ENCODE measurements around the gene ADCY7.

ADCY7 gene

DNA sequence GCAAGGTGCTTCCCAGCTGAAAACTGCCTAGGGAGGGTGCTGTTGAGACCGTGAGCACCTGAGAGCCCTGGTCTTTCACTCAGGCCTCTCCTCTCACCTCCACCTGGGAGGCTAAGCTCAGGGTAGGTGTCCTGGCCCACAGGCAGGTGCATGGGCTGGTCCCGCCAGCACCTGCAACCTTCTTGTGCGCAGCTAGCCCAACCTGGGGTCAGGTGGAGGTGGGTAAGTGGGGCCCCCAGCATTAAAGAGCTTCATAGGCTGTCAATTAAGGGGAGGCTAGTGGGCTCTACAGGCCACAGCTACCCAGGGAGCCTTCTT is 8.7 kb downstream of the ADCY7 start:
- peak overlapping the region; percentile 80; the same call in 1 of the 2 replicates for H2AFZ ChIP-seq (ENCODE audit: low read length)
- H3K27ac ChIP-seq (ENCODE audit: low read length), result peak overlapping the region; percentile 87
- no peaks in the 10 kb centered on the region for H3K36me3 ChIP-seq (replicated peaks; ENCODE audit: insufficient read depth, low read length)
- DNase-seq, result peak; percentile 46
- no peaks in the 10 kb centered on the region for H3K27me3 ChIP-seq (replicated peaks; ENCODE audit: insufficient read depth, low read length)
- TF ChIP-seq, protein P1, sequence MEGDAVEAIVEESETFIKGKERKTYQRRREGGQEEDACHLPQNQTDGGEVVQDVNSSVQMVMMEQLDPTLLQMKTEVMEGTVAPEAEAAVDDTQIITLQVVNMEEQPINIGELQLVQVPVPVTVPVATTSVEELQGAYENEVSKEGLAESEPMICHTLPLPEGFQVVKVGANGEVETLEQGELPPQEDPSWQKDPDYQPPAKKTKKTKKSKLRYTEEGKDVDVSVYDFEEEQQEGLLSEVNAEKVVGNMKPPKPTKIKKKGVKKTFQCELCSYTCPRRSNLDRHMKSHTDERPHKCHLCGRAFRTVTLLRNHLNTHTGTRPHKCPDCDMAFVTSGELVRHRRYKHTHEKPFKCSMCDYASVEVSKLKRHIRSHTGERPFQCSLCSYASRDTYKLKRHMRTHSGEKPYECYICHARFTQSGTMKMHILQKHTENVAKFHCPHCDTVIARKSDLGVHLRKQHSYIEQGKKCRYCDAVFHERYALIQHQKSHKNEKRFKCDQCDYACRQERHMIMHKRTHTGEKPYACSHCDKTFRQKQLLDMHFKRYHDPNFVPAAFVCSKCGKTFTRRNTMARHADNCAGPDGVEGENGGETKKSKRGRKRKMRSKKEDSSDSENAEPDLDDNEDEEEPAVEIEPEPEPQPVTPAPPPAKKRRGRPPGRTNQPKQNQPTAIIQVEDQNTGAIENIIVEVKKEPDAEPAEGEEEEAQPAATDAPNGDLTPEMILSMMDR (IDR thresholded peaks at IDR 0.05; ENCODE audit: low read length), result peak; percentile 43
- TF ChIP-seq EZH2phosphoT487 (IDR thresholded peaks at IDR 0.05; ENCODE audit: low read length), result no peak
- no peaks in the 10 kb centered on the region for H4K20me1 ChIP-seq (ENCODE audit: insufficient read depth, low read length)
- peak overlapping the region; percentile 100 for H3K4me2 ChIP-seq (ENCODE audit: low read depth, low read length)
- H3K79me2 ChIP-seq (ENCODE audit: low read length), result peaks cover 62% of the 10 kb centered on the region
- peak overlapping the region; percentile 97 for H3K4me3 ChIP-seq (ENCODE audit: low read length)
- peak overlapping the region; percentile 97 for H3K9ac ChIP-seq (ENCODE audit: low read length)
- no peaks in the 10 kb centered on the region for H3K9me2 ChIP-seq (replicated peaks; ENCODE audit: insufficient read depth, low read length)
- peaks cover 36% of the 10 kb centered on the region for H3K4me1 ChIP-seq (ENCODE audit: low read length)
- H3K9me3 ChIP-seq (replicated peaks; ENCODE audit: insufficient read depth, low read length), result no peaks in the 10 kb centered on the region
- peaks cover 20% of the 10 kb centered on the region for H3F3A ChIP-seq (ENCODE audit: insufficient read depth, low read length)

DNA sequence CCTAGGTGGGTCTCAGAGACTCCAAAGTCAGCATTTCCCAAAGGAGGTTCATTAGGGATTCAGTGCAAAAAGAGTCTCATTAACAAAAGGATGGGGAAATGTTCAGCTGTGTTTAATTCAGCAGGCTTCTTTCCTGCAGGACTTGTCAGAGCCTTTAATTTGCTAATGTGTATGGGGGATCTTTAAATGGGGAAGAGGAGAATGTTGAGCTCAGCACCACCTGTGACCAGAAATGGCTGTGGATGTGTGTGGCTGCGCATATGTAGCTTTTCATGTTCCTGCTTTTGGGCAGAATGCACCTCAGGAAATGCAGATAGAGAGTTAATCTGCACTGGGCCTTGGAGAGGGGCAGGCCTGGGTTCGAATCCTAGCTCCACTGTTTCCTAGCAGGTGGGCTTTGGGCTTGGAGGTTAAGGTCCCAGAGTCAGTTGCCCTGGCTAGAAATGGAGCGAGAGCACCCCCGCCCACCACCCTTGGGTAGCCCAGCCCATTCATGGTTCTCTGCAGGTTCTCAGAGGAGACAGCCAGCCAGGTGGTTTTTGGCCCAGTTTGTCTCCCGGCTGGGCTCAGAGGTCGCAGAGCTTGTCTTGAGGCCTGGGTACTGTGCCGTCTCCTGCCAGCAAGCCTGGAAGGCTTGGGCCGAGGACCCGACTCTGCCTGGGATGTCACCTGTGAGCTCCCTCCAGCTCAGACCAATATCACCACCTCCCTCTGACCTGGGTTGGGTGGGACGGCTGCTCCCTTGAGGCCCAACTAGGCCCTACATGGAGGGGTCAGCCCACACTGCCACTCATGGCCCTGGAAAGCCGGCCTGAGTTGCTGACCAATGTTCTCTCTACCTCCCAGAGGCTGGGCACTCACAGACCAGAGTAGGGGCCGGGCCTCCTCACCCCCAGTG is 9.3 kb downstream of the ADCY7 start:
- no peaks in the 10 kb centered on the region for H3K9me2 ChIP-seq (replicated peaks; ENCODE audit: insufficient read depth, low read length)
- peak overlapping the region; percentile 97 for H3K4me3 ChIP-seq (ENCODE audit: low read length)
- H3K79me2 ChIP-seq (ENCODE audit: low read length), result peaks cover 69% of the 10 kb centered on the region
- no peaks in the 10 kb centered on the region for H3K9me3 ChIP-seq (replicated peaks; ENCODE audit: insufficient read depth, low read length)
- peak overlapping the region; percentile 97 for H3K9ac ChIP-seq (ENCODE audit: low read length)
- TF ChIP-seq, protein P1 (IDR thresholded peaks at IDR 0.05; ENCODE audit: low read length), result no peak
- TF ChIP-seq EZH2 (optimal IDR thresholded peaks at IDR 0.05; ENCODE audit: low read depth, low read length) (no peak), EZH2phosphoT487 (IDR thresholded peaks at IDR 0.05; ENCODE audit: low read length) (no peak)
- peaks cover 39% of the 10 kb centered on the region for H3K4me1 ChIP-seq (ENCODE audit: low read length)
- H3F3A ChIP-seq (ENCODE audit: insufficient read depth, low read length), result peaks cover 20% of the 10 kb centered on the region
- H4K20me1 ChIP-seq (ENCODE audit: insufficient read depth, low read length), result no peaks in the 10 kb centered on the region
- peak overlapping the region; percentile 87 for H3K27ac ChIP-seq (ENCODE audit: low read length)
- no peaks in the 10 kb centered on the region for H3K36me3 ChIP-seq (replicated peaks; ENCODE audit: insufficient read depth, low read length)
- no peaks in the 10 kb centered on the region for H3K27me3 ChIP-seq (replicated peaks; ENCODE audit: insufficient read depth, low read length)
- DNase-seq, result peak; percentile 24
- peak overlapping the region; percentile 100 for H3K4me2 ChIP-seq (ENCODE audit: low read depth, low read length)
- no peak overlapping the region for H2AFZ ChIP-seq (ENCODE audit: low read length)

DNA sequence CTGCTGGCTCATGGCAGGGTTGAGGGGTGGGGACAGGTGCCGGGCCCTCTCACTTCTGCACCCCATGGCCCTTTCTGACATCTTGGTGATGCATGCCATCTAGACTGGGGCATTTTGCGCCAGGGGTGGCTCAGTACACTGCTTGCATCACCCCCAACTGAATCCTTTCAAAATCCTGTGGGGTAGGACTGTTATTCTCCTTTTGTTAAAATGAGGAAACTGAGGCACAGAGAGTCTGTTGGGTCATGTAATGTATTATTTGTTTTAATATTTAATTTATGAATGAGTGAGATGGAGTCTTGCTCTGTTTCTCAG is 9.9 kb downstream of the ADCY7 start:
- Histone ChIP-seq H3K27me3 (replicated peaks; ENCODE audit: insufficient read depth, low read length) (no peaks in the 10 kb centered on the region), H3K4me2 (ENCODE audit: low read depth, low read length) (peak overlapping the region; percentile 100; the same call in 1 of the 2 replicates), H3K79me2 (ENCODE audit: low read length) (peaks cover 75% of the 10 kb centered on the region), H3K9me3 (replicated peaks; ENCODE audit: insufficient read depth, low read length) (no peaks in the 10 kb centered on the region), H2AFZ (ENCODE audit: low read length) (no peak overlapping the region), H3K9ac (ENCODE audit: low read length) (no peak overlapping the region; the same call in 1 of the 2 replicates), H3K4me3 (ENCODE audit: low read length) (no peak overlapping the region; the same call in 1 of the 2 replicates), H3K36me3 (replicated peaks; ENCODE audit: insufficient read depth, low read length) (no peaks in the 10 kb centered on the region), H3F3A (ENCODE audit: insufficient read depth, low read length) (peaks cover 23% of the 10 kb centered on the region), H3K4me1 (ENCODE audit: low read length) (peaks cover 45% of the 10 kb centered on the region), H3K27ac (ENCODE audit: low read length) (no peak overlapping the region; the same call in 1 of the 2 replicates), H3K9me2 (replicated peaks; ENCODE audit: insufficient read depth, low read length) (no peaks in the 10 kb centered on the region), H4K20me1 (ENCODE audit: insufficient read depth, low read length) (no peaks in the 10 kb centered on the region)
- DNase-seq, result no peak
- TF ChIP-seq, protein P1 (IDR thresholded peaks at IDR 0.05; ENCODE audit: low read length), result no peak
- no peak for TF ChIP-seq EZH2phosphoT487 (IDR thresholded peaks at IDR 0.05; ENCODE audit: low read length)
- no peak for TF ChIP-seq EZH2 (optimal IDR thresholded peaks at IDR 0.05; ENCODE audit: low read depth, low read length)

Data from MM.1S (cell line).